PC-9 (cell line): ENCODE data around the gene STX8. TPM values are rescaled to one million over a fixed set of nuclear protein-coding genes. Genes with fewer than 3 reads are reported as not detected.

Experiments used
- BruUV-seq: library from RNA; stranded (reverse); fragments of 400-500 nt; replicated peaks from 2 replicates; lab custom pipeline; 2021; lab: Mats Ljungman, UMichigan
- CTCF ChIA-PET: fragments of 300-600 bp; sonication (Branson Sonifier 250); formaldehyde crosslinking; loops from one replicate; lab custom pipeline; 2022; ENCODE audit warnings: antibody characterized with exemption; lab: Charles Lee
- POLR2A ChIA-PET: fragments of 300-600 bp; sonication (Branson Sonifier 250); formaldehyde crosslinking; loops from one replicate; lab custom pipeline; 2022; ENCODE audit warnings: antibody characterized with exemption; ENCODE audit not compliant: unreplicated experiment; lab: Charles Lee
- DNase-seq, 2 experiments: peaks; one replicate each; pipeline versions ENCODE4 v3.0.0 to v3.0.0-alpha.2; 2015 to 2022; ENCODE audit warnings: mixed read lengths in 1 of 2
- H2AFZ ChIP-seq: fragments of 200-600 bp; sonication (generic); 2 replicates; pipeline ENCODE4 v1.8.1; 2017; ENCODE audit warnings: antibody characterized with exemption
- H3F3A ChIP-seq: fragments of 200-600 bp; sonication (generic); 2 replicates; pipeline ENCODE4 v1.8.1; 2017; ENCODE audit warnings: antibody characterized with exemption, mild to moderate bottlenecking, low read depth; ENCODE audit not compliant: insufficient read depth
- H3K27ac ChIP-seq: fragments of 200-600 bp; sonication (generic); 2 replicates; pipeline ENCODE4 v1.6.1; 2016; ENCODE audit warnings: mixed run types
- H3K27me3 ChIP-seq: fragments of 200-600 bp; sonication (generic); 2 replicates; pipeline ENCODE4 v1.6.1; 2016; ENCODE audit warnings: low read depth, mixed run types; ENCODE audit not compliant: insufficient read depth
- H3K36me3 ChIP-seq: fragments of 200-600 bp; sonication (generic); 2 replicates; pipeline ENCODE4 v1.6.1; 2016; ENCODE audit warnings: low read depth, mixed run types
- H3K4me1 ChIP-seq: fragments of 200-600 bp; sonication (generic); replicated peaks from 2 replicates; pipeline ENCODE4 v1.6.1; 2016; ENCODE audit warnings: mixed run types; ENCODE audit not compliant: insufficient read depth
- H3K4me2 ChIP-seq: fragments of 200-600 bp; sonication (generic); 2 replicates; pipeline ENCODE4 v1.6.1; 2017; ENCODE audit warnings: mixed run types
- H3K4me3 ChIP-seq: fragments of 200-600 bp; sonication (generic); 2 replicates; pipeline ENCODE4 v1.6.1; 2016; ENCODE audit warnings: mixed run types
- H3K79me2 ChIP-seq: fragments of 200-600 bp; sonication (generic); 2 replicates; pipeline ENCODE4 v1.6.1; 2017; ENCODE audit warnings: low read depth, mixed run types
- H3K9me2 ChIP-seq: fragments of 200-600 bp; sonication (generic); 2 replicates; pipeline ENCODE4 v1.8.1; 2017; ENCODE audit warnings: mild to moderate bottlenecking; ENCODE audit not compliant: insufficient read depth
- H3K9me3 ChIP-seq: fragments of 200-600 bp; sonication (generic); 2 replicates; pipeline ENCODE4 v1.8.1; 2016; ENCODE audit warnings: low read depth; ENCODE audit not compliant: insufficient read depth
- H4K20me1 ChIP-seq: fragments of 200-600 bp; sonication (generic); 2 replicates; pipeline ENCODE4 v1.8.1; 2017; ENCODE audit not compliant: insufficient read depth
- EZH2 ChIP-seq: fragments of 200-600 bp; sonication (generic); IDR thresholded peaks from 2 replicates; pipeline ENCODE4 v1.8.0; 2017; ENCODE audit warnings: antibody characterized with exemption, low read depth
- intact Hi-C: fragments of 100-400 bp; cut with micrococcal nuclease; formaldehyde crosslinking; loops from one replicate; pipeline ENCODE4 v1.10.0; 2022; ENCODE audit not compliant: unreplicated experiment
- total RNA-seq: library from RNA; stranded (reverse); gene quantifications from 2 replicates; pipeline ENCODE4 v1.2.3, GENCODE V29; 2021
- TF ChIP-seq, protein P1 (sequence below): fragments of 200-600 bp; sonication (generic); conservative IDR thresholded peaks from 2 replicates; pipeline ENCODE4 v1.6.1; 2017; ENCODE audit warnings: mixed run types, antibody characterized with exemption, mild to moderate bottlenecking, moderate library complexity

The STX8 gene
- total RNA-seq, 1 experiment from 2014 or later = 60.6 TPM

DNA sequence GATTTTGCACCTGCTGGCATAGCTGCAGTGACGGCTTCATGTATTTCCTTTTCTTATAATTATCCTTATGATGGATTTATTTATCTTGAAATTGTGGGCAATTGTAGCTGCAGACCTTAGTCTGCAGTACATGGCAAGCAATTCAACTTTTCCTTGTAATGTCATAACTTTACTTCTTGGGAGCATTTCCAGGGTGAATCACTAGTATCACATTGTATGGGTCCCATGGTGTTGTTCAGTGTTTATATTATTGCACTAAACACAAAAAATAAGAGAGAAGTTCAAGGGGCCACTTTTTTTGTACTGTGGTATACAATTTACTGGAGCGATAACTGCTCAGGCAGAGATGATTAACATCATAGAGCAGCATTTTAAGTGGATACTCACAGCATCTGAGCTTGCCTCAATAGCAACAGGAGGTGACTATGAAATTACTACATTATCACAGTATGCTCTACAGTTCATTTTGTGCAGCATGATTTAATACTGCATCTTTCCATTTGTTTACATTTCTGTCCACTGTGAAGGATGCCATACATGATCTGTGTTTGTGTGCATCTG lies 169.5 kb downstream of the STX8 start:
- Histone ChIP-seq H3K4me1 (no peaks in the 10 kb centered on the region), H3F3A (no peaks in the 10 kb centered on the region; the same call in 1 of the 2 replicates), H3K27ac (no peak overlapping the region), H3K27me3 (no peaks in the 10 kb centered on the region), H3K4me2 (no peak overlapping the region), H4K20me1 (no peaks in the 10 kb centered on the region), H2AFZ (no peak overlapping the region), H3K36me3 (no peaks in the 10 kb centered on the region), H3K9me3 (no peaks in the 10 kb centered on the region), H3K4me3 (no peak overlapping the region), H3K9me2 (no peaks in the 10 kb centered on the region), H3K79me2 (no peaks in the 10 kb centered on the region)
- BruUV-seq = no TSS peak
- TF ChIP-seq, protein P1, sequence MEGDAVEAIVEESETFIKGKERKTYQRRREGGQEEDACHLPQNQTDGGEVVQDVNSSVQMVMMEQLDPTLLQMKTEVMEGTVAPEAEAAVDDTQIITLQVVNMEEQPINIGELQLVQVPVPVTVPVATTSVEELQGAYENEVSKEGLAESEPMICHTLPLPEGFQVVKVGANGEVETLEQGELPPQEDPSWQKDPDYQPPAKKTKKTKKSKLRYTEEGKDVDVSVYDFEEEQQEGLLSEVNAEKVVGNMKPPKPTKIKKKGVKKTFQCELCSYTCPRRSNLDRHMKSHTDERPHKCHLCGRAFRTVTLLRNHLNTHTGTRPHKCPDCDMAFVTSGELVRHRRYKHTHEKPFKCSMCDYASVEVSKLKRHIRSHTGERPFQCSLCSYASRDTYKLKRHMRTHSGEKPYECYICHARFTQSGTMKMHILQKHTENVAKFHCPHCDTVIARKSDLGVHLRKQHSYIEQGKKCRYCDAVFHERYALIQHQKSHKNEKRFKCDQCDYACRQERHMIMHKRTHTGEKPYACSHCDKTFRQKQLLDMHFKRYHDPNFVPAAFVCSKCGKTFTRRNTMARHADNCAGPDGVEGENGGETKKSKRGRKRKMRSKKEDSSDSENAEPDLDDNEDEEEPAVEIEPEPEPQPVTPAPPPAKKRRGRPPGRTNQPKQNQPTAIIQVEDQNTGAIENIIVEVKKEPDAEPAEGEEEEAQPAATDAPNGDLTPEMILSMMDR = no peak
- TF ChIP-seq EZH2 = no peak
- no peak for DNase-seq
- ChIA-PET CTCF (no interaction called here), POLR2A (no interaction called here)
- intact Hi-C loops = loop anchor here (10.0 kb wide), 2 partner anchors 291 to 411 kb away; no protein-coding TSS in a partner anchor

DNA sequence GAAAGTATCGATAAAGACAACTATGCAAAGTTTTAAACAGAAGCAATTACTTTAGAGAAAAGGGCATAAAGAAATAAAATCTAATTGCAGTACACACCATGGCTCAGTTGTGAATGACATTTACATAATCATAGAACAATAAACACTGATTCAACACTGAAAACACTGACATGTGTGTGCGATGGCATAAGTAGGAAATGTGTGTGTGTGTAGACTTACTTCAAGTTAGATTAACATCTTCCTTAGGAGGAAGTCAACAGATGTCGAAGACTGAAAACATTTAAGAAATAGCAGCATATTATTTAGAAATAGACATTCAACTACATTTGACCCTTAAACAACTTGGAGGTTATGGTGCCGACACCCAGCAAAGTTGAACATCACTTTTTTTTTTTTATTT lies 172.4 kb downstream of the STX8 start:
- no peak for DNase-seq
- H3K27me3 ChIP-seq = no peaks in the 10 kb centered on the region
- H3K9me3 ChIP-seq = no peaks in the 10 kb centered on the region
- CTCF ChIA-PET = interaction anchor here (0.6 kb wide), 1 partner anchor 151 kb away, joined by 3 read pairs; no protein-coding TSS in a partner anchor
- TF ChIP-seq EZH2 = no peak
- TF ChIP-seq, protein P1 = no peak
- H3K4me1 ChIP-seq = no peaks in the 10 kb centered on the region
- H2AFZ ChIP-seq = no peak overlapping the region
- H3K9me2 ChIP-seq = no peaks in the 10 kb centered on the region
- no peak overlapping the region for H3K27ac ChIP-seq
- POLR2A ChIA-PET = no interaction called here
- intact Hi-C loops = loop anchor here (10.0 kb wide), 2 partner anchors 288 to 408 kb away; no protein-coding TSS in a partner anchor
- no TSS peak for BruUV-seq
- H4K20me1 ChIP-seq = no peaks in the 10 kb centered on the region
- no peaks in the 10 kb centered on the region for H3K36me3 ChIP-seq
- H3K79me2 ChIP-seq = no peaks in the 10 kb centered on the region
- no peak overlapping the region for H3K4me2 ChIP-seq
- H3K4me3 ChIP-seq = no peak overlapping the region
- H3F3A ChIP-seq = no peaks in the 10 kb centered on the region; the same call in 1 of the 2 replicates

DNA sequence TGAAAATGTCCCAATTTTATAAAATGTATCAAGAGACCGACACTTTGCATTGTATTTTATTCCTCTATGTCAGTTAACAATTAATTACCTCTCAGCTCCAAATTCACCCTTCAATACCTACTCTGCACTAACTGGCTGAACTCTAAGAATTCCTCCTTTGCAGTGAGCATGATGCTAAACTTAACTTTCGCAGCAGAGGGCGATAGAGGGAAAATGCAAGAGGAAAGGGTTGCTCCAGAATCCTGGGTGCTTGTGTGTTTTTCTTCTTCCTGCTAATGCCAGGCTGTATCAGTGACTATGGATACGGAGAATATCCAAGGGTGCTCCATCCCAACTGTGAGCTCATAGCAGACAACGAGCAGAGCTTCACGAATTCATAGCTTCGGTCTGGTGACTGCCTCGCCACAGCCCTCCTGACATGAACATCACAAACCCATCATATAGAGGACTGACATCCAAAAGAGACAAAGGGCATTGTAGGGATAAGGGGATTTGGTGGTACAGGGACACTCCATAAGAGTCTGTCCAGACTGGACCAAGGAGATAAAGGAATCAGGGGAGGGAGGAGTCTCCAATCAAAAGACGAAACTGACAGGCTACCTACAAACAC lies 172.9 kb downstream of the STX8 start:
- TF ChIP-seq, protein P1 = peak; percentile 60
- TF ChIP-seq EZH2 = no peak
- no peaks in the 10 kb centered on the region; the same call in 1 of the 2 replicates for H3F3A ChIP-seq
- H3K4me1 ChIP-seq = no peaks in the 10 kb centered on the region
- BruUV-seq = no TSS peak
- no peak overlapping the region for H3K27ac ChIP-seq
- H3K4me3 ChIP-seq = no peak overlapping the region
- intact Hi-C loops = loop anchor here (10.0 kb wide), 2 partner anchors 288 to 408 kb away; no protein-coding TSS in a partner anchor
- no peaks in the 10 kb centered on the region for H3K9me2 ChIP-seq
- peak in 1 of 2 experiments; percentile 21 for DNase-seq
- H3K27me3 ChIP-seq = no peaks in the 10 kb centered on the region
- no peaks in the 10 kb centered on the region for H3K9me3 ChIP-seq
- ChIA-PET POLR2A (no interaction called here), CTCF (interaction anchor here (0.6 kb wide), 1 partner anchor 151 kb away, joined by 3 read pairs; no protein-coding TSS in a partner anchor)
- H2AFZ ChIP-seq = no peak overlapping the region
- H4K20me1 ChIP-seq = no peaks in the 10 kb centered on the region
- H3K36me3 ChIP-seq = no peaks in the 10 kb centered on the region
- no peak overlapping the region for H3K4me2 ChIP-seq
- no peaks in the 10 kb centered on the region for H3K79me2 ChIP-seq
